Measurements from ENCODE around the gene ENKUR.

DNA sequence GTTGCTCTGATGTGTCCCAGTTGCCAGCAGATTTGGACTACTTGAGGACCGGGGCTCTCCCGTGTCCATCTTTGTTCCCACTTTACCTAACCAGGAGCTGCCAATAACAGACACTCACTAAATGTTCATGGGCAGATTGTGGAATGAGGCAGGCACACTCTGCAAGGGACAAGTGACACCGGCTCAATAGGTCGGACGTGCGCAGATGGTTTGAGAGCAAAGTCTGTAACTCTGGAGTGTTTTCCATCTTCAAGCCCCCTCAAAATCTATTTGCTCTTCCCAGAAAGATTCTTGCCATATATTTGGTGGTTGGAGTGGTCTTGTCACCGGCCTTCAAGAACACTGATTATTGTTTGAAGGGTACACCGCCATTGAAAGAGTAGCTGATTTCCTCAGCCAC lies 47.7 kb upstream of the ENKUR start:
- TF ChIP-seq, protein P1, sequence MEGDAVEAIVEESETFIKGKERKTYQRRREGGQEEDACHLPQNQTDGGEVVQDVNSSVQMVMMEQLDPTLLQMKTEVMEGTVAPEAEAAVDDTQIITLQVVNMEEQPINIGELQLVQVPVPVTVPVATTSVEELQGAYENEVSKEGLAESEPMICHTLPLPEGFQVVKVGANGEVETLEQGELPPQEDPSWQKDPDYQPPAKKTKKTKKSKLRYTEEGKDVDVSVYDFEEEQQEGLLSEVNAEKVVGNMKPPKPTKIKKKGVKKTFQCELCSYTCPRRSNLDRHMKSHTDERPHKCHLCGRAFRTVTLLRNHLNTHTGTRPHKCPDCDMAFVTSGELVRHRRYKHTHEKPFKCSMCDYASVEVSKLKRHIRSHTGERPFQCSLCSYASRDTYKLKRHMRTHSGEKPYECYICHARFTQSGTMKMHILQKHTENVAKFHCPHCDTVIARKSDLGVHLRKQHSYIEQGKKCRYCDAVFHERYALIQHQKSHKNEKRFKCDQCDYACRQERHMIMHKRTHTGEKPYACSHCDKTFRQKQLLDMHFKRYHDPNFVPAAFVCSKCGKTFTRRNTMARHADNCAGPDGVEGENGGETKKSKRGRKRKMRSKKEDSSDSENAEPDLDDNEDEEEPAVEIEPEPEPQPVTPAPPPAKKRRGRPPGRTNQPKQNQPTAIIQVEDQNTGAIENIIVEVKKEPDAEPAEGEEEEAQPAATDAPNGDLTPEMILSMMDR (IDR thresholded peaks at IDR 0.05), result no peak
- no peak for TF ChIP-seq POLR2A (IDR thresholded peaks at IDR 0.05)
